HCT116 (cell line): Measurements from ENCODE around the gene UPK2. TPM values are rescaled to one million over a fixed set of nuclear protein-coding genes. Genes with fewer than 3 reads are reported as not detected.

Experiments
- ATAC-seq: fragments of 200-7000 bp; cut with Tn5 transposase; 2 replicates; pipeline ENCODE4 v1.9.1; 2020; ENCODE audit warnings: mild to moderate bottlenecking, moderate library complexity
- BruUV-seq: library from RNA; stranded (reverse); fragments of 400-500 nt; replicated peaks from 2 replicates; lab custom pipeline; 2021; lab: Mats Ljungman, UMichigan
- CTCF ChIA-PET: fragments of 300-600 bp; sonication (Branson Sonifier 250); formaldehyde crosslinking; loops from one replicate; lab custom pipeline; 2021; ENCODE audit warnings: antibody characterized with exemption; lab: Charles Lee
- POLR2A ChIA-PET: fragments of 300-600, 350-600 bp; sonication (Branson Sonifier 250); formaldehyde crosslinking; loops from one replicate; lab custom pipeline; 2021; ENCODE audit warnings: antibody characterized with exemption; lab: Charles Lee
- RAD21 ChIA-PET, 2 experiments: fragments of 300-600 bp; sonication (Branson Sonifier 250); formaldehyde crosslinking; loops; one replicate each; lab custom pipeline; 2023; ENCODE audit warnings: low total read pairs in 2 of 2; ENCODE audit not compliant: uncharacterized antibody in 2 of 2, unreplicated experiment in 2 of 2, low non-redundant PET in 1 of 2; lab: Charles Lee
- DNase-seq: peaks from one replicate; pipeline ENCODE4 v3.0.0-alpha.2; 2010; ENCODE audit warnings: low read depth, low spot score
- H2AFZ ChIP-seq: fragments of 200-600 bp; shearing (Covaris generic), sonication (generic); 2 replicates; pipeline ENCODE4 v1.6.1; 2017; ENCODE audit warnings: low read depth, mixed run types, mixed read lengths, antibody characterized with exemption, low read length; ENCODE audit not compliant: poor library complexity, severe bottlenecking
- H3K27ac ChIP-seq: 2 replicates; pipeline ENCODE4 v1.5.1; 2012; ENCODE audit warnings: low read depth, low read length
- H3K27me3 ChIP-seq: fragments of 200-600 bp; sonication (generic); 2 replicates; pipeline ENCODE4 v1.6.1; 2016; ENCODE audit warnings: mixed run types, low read length, mixed read lengths; ENCODE audit not compliant: insufficient read depth
- H3K36me3 ChIP-seq, 2 experiments: fragments of 200-500 bp in 1 of 2; fragments of 200-600 bp in 1 of 2; sonication (Bioruptor generic) in 1 of 2; sonication (generic) in 1 of 2; 2 replicates each; pipeline versions ENCODE4 v1.5.1 to v1.6.1; 2014 to 2016; ENCODE audit warnings: low read length in 2 of 2, inconsistent platforms in 1 of 2, mixed read lengths in 1 of 2, mixed run types in 1 of 2; ENCODE audit not compliant: insufficient read depth in 2 of 2, control insufficient read depth in 1 of 2
- H3K4me1 ChIP-seq, 2 experiments: fragments of 200-600 bp in 1 of 2; sonication (generic) in 1 of 2; 2 replicates each; pipeline versions ENCODE4 v1.5.1 to v1.6.1; 2012 to 2017; ENCODE audit warnings: low read length in 2 of 2, inconsistent platforms in 1 of 2, mild to moderate bottlenecking in 1 of 2, mixed read lengths in 1 of 2, mixed run types in 1 of 2, moderate library complexity in 1 of 2; ENCODE audit not compliant: insufficient read depth in 2 of 2, control insufficient read depth in 1 of 2
- H3K4me2 ChIP-seq: fragments of 200-600 bp; sonication (generic); 2 replicates; pipeline ENCODE4 v1.6.1; 2017; ENCODE audit warnings: mixed run types, low read length, mixed read lengths
- H3K4me3 ChIP-seq, 2 experiments: fragments of 200-600 bp in 1 of 2; sonication (generic) in 1 of 2; replicated peaks in 1 of 2; 2 replicates each; pipeline ENCODE4 v1.5.1; 2011 to 2016; ENCODE audit warnings: low read length in 2 of 2, control low read depth in 1 of 2, low read depth in 1 of 2, mild to moderate bottlenecking in 1 of 2, mixed read lengths in 1 of 2, mixed run types in 1 of 2
- H3K79me2 ChIP-seq: fragments of 200-600 bp; sonication (generic); 2 replicates; pipeline ENCODE4 v1.6.1; 2017; ENCODE audit warnings: mild to moderate bottlenecking, mixed run types, low read length, moderate library complexity, mixed read lengths; ENCODE audit not compliant: insufficient read depth
- H3K9ac ChIP-seq: fragments of 200-600 bp; sonication (generic); 2 replicates; pipeline ENCODE4 v1.6.1; 2016; ENCODE audit warnings: low read length, mixed read lengths
- H3K9me2 ChIP-seq: fragments of 200-600 bp; sonication (generic), shearing (Covaris generic); 2 replicates; pipeline ENCODE4 v1.6.1; 2017; ENCODE audit warnings: mixed run types, mild to moderate bottlenecking, moderate library complexity; ENCODE audit not compliant: insufficient read depth
- H3K9me3 ChIP-seq, 2 experiments: fragments of 200-500 bp in 1 of 2; fragments of 200-600 bp in 1 of 2; sonication (Bioruptor generic) in 1 of 2; sonication (generic) in 1 of 2; 2 replicates each; pipeline ENCODE4 v1.6.1; 2014 to 2017; ENCODE audit warnings: low read length in 2 of 2, mixed read lengths in 2 of 2, inconsistent platforms in 1 of 2, low read depth in 1 of 2, mild to moderate bottlenecking in 1 of 2, mixed run types in 1 of 2, moderate library complexity in 1 of 2; ENCODE audit not compliant: control insufficient read depth in 1 of 2, insufficient read depth in 1 of 2
- H4K20me1 ChIP-seq: fragments of 200-600 bp; sonication (generic), shearing (Covaris generic); 2 replicates; pipeline ENCODE4 v1.6.1; 2017; ENCODE audit warnings: mixed run types, mild to moderate bottlenecking, moderate library complexity; ENCODE audit not compliant: insufficient read depth
- ATF3 ChIP-seq: IDR thresholded peaks from 2 replicates; pipeline ENCODE4 v1.6.1; 2012
- CBX3 ChIP-seq: IDR thresholded peaks from 2 replicates; pipeline ENCODE4 v1.6.1; 2012; ENCODE audit warnings: low read depth
- CTCF ChIP-seq, 3 experiments: fragments of 200-600 bp in 1 of 3; sonication (generic) in 1 of 3; IDR thresholded peaks in 2 of 3; conservative IDR thresholded peaks in 1 of 3; 2 replicates each; pipeline ENCODE4 v1.5.1; 2012 to 2017; ENCODE audit warnings: low read depth in 2 of 3, low read length in 2 of 3, antibody characterized with exemption in 1 of 3, borderline replicate concordance in 1 of 3, control low read depth in 1 of 3, mild to moderate bottlenecking in 1 of 3, mixed read lengths in 1 of 3, mixed run types in 1 of 3, moderate library complexity in 1 of 3; ENCODE audit not compliant: insufficient read depth in 1 of 3
- ELF1 ChIP-seq: IDR thresholded peaks from 2 replicates; pipeline ENCODE4 v1.6.1; 2012; ENCODE audit warnings: low read depth, borderline replicate concordance
- EZH2phosphoT487 ChIP-seq: fragments of 200-600 bp; IDR thresholded peaks from 2 replicates; pipeline ENCODE4 v1.6.1; 2018; ENCODE audit warnings: antibody characterized with exemption, borderline replicate concordance
- POLR2AphosphoS5 ChIP-seq: IDR thresholded peaks from 2 replicates; pipeline ENCODE4 v1.6.1; 2011; ENCODE audit warnings: mild to moderate bottlenecking, low read depth, low read length, moderate library complexity
- RAD21 ChIP-seq: IDR thresholded peaks from 2 replicates; pipeline ENCODE4 v1.6.1; 2012; ENCODE audit warnings: low read depth, mild to moderate bottlenecking
- REST ChIP-seq: IDR thresholded peaks from 2 replicates; pipeline ENCODE4 v1.6.1; 2012; ENCODE audit warnings: low read depth
- SIN3A ChIP-seq: IDR thresholded peaks from 2 replicates; pipeline ENCODE4 v1.6.1; 2012; ENCODE audit warnings: low read depth
- TCF7L2 ChIP-seq: IDR thresholded peaks from 2 replicates; pipeline ENCODE4 v1.7.0; 2011; ENCODE audit warnings: borderline replicate concordance, inconsistent platforms; ENCODE audit not compliant: insufficient read depth, insufficient read length; ENCODE audit errors: extremely low read depth
- YY1 ChIP-seq: IDR thresholded peaks from 2 replicates; pipeline ENCODE4 v1.6.1; 2011; ENCODE audit warnings: low read length, low read depth, moderate library complexity, mild to moderate bottlenecking; ENCODE audit not compliant: insufficient replicate concordance; ENCODE audit errors: extremely low read depth
- ZFX ChIP-seq: fragments of 450-650 bp; IDR thresholded peaks from 2 replicates; pipeline ENCODE4 v1.6.1; 2017
- intact Hi-C: fragments of 100-400 bp; cut with micrococcal nuclease; formaldehyde crosslinking; loops from 2 replicates; pipeline ENCODE4 v1.10.0; 2022
- total RNA-seq: library from RNA; stranded (reverse); gene quantifications from one replicate; pipeline ENCODE4 v1.2.1, GENCODE V29; 2021; ENCODE audit not compliant: unreplicated experiment

UPK2 gene
- total RNA-seq, 1 experiment from 2014 or later: 0.42 TPM

GRCh38 chr11:118930094-118930712 lies 25.9 kb upstream of the UPK2 start:
- Histone ChIP-seq H3K79me2 (peaks cover 3% of the 10 kb centered on the region), H3K27me3 (no peaks in the 10 kb centered on the region), H3K4me3 (peak overlapping the region; percentile 73 to 75), H3K4me2 (peak overlapping the region; percentile 100), H4K20me1 (no peaks in the 10 kb centered on the region), H2AFZ (no peak overlapping the region), H3K9me2 (no peaks in the 10 kb centered on the region), H3K4me1 (peaks cover 34 to 74% of the 10 kb centered on the region in 2 experiments), H3K9ac (peak overlapping the region; percentile 95), H3K27ac (peak overlapping the region; percentile 100), H3K36me3 (no peaks in the 10 kb centered on the region), H3K9me3 (no peaks in the 10 kb centered on the region)
- TF ChIP-seq ZFX (no peak), ATF3 (no peak), RAD21 (no peak), REST (no peak), POLR2AphosphoS5 (peak; percentile 58; the same call in 1 of the 2 replicates), YY1 (peak; percentile 71), TCF7L2 (peak; percentile 58), CTCF (IDR thresholded peaks at IDR 0.05 in 2 of 3, conservative IDR thresholded peaks at IDR 0.05 in 1 of 3; ENCODE audit: borderline replicate concordance in 1 of 3, insufficient read depth in 1 of 3, low read depth in 2 of 3, low read length in 2 of 3) (peak in 2 of 3 experiments; percentile 84 to 92; a peak in 4 of 6 replicates), EZH2phosphoT487 (no peak), CBX3 (no peak), ELF1 (no peak), SIN3A (no peak)
- ChIA-PET CTCF (interaction anchor here (0.7 to 6.6 kb wide), 3 partner anchors 9 to 240 kb away, joined by 4 to 150 read pairs (median 6); no protein-coding TSS in a partner anchor), RAD21 (interaction anchor here in 1 of 2 experiments (0.7 to 1.0 kb wide), 2 partner anchors 19 to 21 kb away, joined by 3 to 4 read pairs; no protein-coding TSS in a partner anchor), POLR2A (interaction anchor here (1.0 to 2.0 kb wide), 4 partner anchors 12 to 240 kb away, joined by 3 to 6 read pairs (median 4); no protein-coding TSS in a partner anchor)
- ATAC-seq (peak; percentile 39), DNase-seq (peak; percentile 97)
- BruUV-seq: no TSS peak
- intact Hi-C loops: loop anchor here (2.0 kb wide), 1 partner anchor 27 kb away; the partner anchor contains the start of gene UPK2
